ENCODE results near the gene CDC42BPG.
"Not testable (repeated sequence)": the region's sequence is repeated elsewhere in the genome, so short reads cannot be mapped to it uniquely, and the experiment has no call there.

The CDC42BPG gene

DNA sequence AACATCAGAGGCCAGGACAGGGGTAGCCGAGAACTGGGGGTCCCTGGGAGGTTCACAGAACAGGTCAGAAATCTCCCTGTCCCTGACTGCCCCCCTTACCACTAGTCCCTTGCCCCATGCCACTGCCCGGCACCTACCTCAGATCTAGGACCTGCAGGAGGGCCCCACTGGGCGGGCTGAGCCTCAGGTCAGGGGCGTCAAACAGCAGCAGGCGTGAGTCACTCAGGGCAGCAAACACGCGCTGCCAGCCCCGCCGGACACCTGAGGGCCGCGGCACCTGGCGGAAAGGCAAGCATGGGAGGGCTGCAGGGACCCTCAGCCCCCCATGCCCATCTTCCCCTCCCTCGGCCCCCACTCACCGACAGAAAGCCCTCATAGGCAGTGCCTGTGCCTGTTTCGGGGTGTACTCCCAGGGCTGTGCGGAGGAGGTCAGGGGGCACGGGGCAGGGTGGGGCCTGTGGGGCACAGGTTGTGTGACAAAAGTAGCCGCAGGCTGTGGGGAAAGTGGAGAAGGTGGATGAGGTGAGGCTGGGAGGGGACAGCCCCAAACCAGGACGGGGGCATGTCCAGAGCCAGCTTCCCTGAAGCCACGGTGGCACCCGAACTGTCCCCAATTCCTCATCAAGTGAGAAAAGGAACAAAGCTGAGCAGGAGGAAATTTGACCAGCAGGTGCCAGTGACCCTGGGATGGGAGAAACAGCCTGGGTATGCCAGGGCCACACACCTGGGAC, 11.8 kb downstream of the CDC42BPG start:
- DNase-seq: no peak

DNA sequence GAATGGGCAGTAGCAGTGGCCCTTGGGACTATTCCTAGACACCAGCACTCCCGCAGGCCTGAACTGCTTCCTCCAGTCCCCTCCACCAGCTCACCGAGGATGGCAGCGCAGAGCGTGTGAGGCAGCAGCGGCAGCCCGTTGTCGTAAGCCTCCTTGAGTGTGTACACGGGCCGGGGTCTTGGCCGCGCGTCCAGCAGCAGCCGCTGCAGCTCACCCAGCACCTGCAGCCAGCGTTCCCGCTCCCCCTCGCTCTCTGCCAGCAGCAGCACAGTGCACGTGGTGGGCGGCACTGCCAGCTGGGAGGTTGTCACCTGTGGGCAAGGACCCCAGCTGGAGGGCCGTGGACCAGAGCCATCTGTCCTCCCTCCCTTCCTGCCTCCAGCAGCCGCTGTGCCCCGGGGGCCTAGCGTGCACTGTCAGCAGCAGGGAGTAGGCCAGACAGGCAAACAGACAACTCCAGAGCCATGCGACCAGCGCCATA, 13.0 kb downstream of the CDC42BPG start:
- no peak for DNase-seq

DNA sequence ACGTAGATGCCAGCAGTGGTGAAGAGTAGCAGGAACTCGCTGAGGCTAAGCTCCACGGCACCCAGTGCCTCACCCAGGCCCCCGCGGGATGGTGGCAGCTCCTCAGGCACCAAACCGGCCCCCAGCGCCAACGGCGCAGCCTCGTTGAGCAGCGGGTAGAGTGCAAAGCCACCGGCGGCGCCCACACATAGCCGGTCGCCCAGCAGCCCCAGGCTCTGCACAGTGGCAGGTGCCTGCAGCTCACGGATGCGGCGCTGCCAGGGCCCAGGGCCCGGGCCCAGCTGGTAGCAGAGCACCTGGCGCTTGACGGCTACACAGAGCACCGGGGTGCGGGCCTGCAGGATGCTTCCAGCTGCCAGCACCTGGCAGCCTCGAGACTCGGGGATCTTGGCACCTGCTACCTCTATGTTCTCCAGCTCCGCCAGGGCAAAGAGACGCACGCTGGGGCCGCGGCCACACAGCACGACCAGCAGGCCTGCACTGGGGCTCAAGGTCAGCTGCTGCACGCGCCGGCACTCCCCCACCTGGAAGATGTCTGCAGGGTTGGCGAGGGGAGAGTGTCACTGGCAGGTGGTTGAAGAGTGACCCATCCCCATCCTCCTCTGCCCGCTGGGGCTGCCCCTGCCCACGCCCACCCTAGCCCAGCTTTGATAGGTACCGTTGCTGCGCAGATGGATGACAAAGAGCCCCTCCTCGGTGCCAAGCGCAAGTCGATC, 14.8 kb downstream of the CDC42BPG start:
- DNase-seq: no peak

DNA sequence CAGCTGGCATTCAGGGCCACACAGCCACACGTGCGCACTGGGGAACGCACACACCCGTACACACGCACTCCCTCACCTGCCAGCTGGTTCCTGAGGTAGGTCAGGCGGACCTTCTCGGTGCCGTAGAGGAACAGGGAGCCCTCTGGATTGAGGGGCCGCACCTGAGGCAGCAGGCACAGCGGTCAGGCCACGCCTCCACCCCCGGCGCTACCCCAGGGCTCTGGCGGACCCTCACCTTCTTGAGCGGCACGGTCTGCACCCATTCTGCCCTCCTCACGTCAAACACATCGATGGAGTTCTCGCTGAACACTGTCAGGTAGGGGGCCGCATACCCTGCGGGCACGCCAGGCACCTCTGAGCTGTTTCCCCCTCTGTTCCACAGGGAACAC, 17.0 kb downstream of the CDC42BPG start:
- DNase-seq: no peak

DNA sequence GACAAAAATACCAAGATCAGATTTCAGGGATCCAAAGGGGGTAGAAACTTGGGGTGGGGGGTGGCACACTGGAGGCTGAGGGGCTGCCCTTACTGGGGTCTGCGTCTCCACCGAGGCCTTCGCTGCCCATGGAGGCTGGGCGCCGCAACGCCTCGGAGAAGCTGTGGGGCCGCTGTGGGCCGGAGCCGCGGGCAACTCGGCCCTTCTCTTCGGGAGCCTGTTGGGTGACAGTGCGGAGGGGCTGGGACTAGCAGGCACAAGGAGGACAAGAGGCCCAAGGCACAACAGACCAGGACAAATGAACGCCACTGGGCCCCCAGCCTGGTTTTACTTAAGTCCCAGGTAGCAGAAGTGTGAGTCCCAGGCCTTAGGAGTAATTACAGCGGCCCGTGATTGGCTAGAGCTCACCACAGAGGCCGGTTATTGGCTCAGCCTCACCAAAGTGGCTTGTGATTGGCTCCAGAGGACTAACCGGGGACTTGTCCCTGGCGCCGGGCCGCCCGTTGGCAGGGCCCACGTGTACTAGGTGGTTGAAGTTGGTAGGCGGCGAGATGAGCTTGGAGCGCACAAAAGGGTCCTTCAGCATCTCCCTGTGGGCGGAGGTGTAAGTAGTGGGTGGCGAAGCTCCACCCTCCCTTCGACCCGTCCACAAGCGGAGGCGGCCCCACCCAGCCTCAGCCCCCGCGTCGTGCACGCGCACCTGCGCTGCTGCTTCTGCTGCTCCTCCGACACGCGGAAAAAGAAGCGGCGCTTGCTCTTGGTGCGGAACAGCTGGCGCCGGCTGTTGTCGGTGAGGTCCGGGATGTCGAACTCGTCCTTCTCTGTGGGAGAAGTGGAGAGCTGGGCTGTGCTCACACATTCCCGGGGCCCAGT, 17.6 kb downstream of the CDC42BPG start:
- no peak for DNase-seq

DNA sequence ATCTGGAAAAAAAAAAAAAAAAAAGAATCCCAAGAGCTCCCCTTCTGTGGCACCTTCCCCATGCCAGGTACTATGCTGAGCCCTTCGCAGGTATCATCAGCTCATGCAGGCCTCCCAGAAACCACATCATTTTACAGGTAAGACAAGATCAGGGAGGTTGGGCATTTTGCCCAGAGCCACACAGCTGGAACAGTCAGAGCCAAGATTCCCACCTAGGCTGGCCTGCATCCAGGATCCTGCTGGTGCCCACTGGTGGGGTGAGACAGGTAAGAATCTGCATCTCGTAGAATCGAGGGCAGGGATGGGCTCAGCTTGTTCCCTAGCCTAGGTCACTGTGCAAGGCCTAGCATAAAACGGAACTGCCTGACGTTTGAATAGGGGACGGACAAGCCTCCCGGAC, 18.4 kb downstream of the CDC42BPG start:
- no peak for DNase-seq

DNA sequence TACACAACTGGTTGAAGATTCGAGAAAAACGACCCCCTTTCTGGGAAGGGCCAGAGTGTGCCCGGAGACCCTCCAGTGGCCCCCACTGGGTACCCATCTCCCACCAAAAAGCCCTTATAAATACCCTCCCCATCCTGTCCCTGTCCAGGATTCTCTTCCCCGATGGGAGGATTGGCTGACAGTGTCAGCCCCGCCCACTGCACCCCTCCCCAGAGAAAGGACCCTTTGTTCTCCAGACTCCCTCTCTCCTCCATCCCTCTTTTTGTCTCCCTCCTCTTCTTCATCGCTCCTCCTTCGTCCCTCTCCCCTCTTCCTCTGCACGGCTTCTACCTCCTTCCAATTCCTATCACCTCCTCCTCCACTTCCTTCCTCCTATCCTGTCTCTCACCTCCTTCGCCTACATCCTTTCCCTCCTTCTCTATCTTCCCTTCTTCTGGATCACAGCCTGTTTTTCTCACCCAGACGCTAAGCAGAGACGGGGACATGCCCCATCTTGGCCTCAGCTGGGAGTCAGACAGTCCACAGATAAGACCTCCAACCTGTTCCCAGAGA, 20.8 kb downstream of the CDC42BPG start:
- DNase-seq: no peak

DNA sequence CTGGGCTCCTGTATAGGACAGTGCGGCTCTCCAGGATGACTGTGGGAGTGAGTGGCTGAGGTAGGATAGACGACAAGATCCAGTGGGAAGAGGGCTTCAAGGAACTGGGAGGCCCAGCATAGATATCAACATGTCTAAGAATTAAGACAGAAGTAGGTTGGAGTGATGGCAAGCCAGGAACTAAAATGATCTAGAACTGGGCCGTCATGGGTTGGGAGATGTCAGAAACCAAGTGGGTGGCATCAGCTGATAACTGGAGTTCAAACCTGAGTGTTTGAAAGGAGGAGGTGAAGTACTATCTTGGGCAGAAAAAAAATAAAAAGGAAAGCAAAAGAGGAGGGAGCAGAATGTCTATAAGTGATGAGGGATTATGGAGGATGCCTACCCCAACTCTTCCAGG, 27.0 kb downstream of the CDC42BPG start:
- no peak for DNase-seq

DNA sequence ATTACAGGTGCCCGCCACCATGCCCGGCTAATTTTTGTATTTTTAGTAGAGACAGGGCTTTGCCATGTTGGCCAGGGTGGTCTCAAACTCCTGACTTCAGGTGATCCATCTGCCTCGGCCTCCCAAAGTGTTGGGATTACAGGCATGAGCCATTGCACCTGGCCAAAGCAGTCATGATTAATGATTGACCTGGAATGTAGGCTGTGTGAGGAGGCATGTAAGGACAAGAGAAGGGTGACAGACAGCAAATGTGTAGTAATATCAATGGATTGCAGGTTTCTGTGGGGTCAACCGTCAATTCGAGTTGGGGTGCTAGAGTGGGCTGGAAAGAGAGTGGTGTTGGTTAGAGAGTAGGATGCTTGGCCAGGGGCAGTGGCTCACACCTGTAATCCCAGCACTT, 29.0 kb downstream of the CDC42BPG start:
- DNase-seq: not testable (repeated sequence)

DNA sequence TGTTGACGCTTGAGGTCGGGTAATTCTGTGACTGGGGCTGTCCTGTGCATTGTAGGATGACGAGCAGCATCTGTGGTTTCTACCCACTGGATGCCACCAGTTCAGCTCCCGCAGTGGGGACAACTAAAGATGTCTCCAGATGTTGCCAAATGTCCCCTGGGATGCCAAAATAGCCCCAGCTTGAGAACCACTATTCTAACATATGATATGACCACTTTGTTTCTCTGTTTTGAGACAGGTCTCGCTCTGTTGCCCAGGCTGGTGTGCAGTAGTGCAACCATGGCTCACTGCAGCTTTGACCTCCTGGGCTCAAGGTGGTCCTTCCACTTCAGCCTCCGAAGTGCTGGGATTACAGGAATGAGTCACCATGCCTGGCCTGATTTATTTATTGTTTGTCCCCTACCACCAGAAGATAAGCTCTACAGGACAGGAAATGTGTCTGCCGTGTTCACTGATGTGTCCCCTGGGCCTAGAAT, 29.7 kb downstream of the CDC42BPG start:
- no peak for DNase-seq

DNA sequence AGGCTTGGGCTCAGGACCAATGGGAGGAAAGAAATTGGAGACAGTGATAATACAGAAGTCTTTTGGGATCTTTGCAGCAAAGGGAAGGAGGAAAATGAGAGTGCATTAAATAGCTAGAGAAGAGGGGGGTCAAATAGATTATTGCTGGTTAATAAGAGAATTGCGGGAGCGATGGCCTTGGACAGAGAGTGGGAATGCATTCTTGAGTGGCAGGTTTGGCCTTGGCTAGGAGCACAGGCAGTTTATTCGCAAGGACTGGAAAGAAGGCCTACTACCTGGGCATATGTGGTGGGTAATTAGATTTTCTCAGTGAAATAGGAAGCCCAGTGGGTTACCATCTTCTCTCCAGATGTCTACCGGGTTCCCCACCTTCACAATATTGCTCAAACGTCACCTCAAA, 30.6 kb downstream of the CDC42BPG start:
- no peak for DNase-seq

DNA sequence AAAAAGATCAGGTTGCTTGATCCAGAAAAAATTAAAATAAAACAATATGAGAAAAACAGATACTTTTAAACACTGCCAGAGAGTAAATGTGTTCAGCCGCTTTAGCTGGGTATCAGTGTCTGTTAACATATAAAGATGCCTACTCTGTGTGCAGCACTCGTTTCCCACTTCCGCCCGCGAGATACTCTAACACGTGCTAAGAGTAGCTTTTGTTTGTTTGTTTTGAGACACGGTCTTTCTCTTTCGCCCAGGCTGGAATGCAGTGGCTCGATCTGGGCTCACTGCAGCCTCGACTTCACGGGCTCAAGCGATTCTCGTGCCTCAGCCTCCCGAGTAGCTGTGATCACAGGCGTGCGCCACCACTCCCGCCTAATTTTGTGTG, 33.6 kb downstream of the CDC42BPG start:
- no peak for DNase-seq

DNA sequence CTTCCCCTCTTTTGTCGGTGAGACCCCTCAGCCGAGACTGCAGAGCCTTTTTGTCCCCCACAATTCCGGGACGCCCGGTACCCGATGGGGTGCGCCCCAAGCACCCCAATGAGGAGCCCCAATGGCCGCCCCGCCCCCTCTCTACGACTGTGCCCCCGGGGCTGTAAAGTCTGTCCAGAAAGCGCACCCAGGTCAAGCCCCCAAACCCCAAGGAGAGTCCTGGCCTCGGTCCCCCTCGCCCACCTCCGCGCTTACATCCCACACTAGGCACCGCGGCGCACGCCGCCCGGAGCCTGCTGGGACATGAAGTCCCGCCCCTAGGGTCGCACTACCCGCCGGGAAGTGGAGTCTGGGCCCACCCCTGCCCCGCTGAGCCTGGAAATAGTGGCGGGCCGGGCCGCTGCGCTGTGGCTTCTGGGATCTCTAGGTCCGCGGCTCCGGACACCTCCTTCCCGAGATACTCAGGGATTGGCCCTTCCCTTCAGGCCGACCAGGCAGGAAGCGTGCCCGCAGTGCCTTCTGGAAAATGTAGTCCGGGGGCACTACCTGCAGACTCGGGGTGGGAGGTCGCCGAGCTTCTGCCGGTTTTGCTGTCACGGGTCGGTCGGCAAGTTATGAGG, 34.1 kb downstream of the CDC42BPG start, which contains the start of gene MEN1:
Gene MEN1, minus strand, starts transcription at position 281 of the 620 bp plus-strand sequence. CDS start 442 bp downstream, outside the sequence.
- DNase-seq: peak; percentile 90

DNA sequence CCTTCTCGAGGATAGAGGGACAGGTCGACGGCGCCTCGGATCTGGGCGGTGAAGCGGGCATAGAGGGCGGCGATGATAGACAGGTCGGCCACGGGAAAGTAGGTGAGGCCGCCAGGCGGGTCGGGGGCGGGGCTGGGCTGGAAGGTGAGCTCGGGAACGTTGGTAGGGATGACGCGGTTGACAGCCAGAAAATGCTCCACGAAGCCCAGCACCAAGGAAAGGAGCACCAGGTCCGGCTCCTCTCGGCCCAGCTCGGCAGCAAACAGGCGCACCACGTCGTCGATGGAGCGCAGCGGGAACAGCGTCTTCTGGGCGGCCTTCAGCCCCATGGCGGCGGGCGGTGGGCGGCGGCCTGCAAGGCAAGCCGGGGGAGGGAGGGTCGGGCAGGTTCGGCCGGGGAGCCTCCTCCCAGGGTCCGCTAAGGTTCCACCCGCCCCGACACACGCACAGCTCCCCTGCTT, 34.6 kb downstream of the CDC42BPG start:
- peak; percentile 46 for DNase-seq

DNA sequence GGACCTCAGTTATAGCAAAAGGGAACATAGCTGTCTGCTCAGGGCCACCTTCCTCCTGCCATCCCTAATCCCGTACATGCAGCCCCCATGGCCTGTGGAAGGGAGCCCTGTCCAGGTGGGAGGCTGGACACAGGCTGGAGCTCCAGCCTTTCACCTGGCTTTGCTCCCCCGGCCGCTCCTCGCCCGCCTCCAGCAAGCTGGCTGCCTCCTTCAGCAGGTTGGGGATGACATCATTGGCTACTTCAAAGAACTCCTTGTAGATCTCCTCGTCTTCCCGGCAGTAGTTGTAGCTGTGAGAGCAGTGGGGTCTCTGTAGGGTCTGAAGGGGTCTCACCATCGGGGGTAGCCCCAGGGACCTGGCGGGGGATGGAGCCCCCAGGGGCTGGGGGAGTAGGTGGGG, 39.0 kb downstream of the CDC42BPG start:
- no peak for DNase-seq

DNA sequence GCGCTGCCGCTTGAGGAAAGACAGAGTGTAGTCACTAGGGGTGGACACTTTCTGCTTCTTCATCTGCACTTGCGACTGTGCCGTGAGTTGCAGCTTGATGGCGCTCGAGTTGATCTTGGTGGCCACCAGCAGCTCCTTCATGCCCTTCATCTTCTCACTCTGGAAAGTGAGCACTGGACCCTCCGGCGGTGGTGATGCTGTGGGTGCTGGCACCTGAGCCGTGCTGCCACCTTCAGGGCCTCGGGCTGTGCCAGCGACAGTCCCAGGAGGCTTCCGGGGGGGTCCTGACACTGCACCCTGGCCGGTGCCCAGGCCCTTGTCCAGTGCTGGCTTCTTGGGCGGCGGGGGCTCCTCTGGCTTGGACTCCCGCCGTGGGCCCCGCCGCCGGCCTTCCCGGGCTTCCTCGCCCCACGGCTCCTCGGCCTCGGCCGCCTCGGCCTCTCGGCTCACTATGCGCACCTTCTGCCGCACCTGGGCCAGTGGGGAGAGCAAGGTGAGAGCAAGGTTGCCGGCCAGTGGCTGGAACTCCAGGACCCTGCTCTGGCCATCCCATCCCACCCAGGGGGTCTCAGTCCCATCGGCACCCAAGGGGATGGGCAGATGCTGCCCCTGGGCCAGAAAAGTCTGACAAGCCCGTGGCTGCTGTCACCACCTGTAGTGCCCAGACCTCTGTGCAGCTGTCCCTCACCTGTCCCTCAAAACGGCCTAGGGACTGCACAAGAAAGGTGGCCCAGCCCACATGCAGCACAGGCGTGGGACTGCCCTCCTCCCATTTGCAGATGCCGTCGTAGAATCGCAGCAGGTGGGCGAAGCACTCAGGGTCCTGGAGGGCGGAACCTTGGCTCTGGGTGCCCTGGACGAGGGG, 39.9 kb downstream of the CDC42BPG start:
- DNase-seq: no peak

DNA sequence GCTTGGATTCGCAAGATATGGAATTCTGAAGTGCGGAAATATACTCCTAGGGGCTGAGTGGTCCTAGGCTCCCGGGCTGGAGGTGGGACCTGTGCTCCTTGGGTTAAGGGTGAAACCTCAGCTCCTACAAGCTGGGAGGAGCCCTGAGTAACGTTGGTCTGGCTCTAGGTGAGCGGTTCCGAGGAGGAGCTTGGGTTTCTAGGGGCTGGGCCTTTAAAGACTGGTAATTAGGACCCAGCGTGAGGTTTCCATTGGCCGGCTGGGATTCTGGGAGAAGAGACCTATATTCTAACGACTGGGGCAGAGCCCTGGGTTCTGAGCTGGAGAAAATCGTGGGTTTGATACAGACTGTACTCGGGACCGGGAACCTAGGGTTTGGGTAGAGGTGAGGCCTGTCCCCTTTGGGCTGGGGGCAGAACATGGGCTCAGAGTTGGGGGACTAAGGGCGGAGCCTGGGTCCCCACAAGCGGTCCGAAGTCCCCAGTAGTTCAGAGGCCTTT, 40.6 kb downstream of the CDC42BPG start:
- no peak for DNase-seq

DNA sequence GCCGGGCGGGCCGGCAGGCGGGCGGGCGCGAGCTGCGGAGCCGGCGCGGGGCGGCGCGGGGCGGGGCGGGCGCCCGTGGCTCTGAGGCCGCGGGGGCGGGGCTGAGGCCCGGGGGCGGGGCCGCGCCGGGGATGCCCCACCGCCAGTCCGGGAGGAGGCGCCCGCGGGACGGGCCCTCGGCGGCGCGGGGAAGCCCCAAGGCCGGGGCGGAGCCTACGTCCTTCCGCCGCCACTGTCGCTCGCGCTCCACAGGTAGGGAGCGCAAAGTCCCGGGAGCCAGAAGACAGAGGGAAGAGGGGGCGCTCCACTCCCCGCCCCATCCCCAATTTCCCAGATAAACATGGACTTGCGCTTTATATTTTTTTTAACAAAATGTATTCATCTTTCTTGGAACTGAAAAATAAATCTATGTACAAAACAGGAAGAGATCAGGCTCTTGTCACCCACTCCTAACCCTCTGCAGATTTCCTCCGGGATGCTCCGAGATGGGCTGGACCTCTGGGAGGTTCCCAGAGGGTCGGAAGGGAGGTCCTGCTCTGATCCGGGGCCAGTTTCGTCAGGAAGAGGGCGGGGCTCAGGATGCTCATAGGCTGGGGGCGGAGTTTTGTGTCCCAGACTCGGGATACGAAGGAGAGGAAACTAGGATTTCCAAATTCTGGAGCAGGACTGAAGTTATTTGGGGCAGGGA, 41.2 kb downstream of the CDC42BPG start, which contains the start of gene MAP4K2:
Gene MAP4K2, minus strand, starts transcription at position 57 of the 688 bp plus-strand sequence. CDS start 65 bp downstream, outside the sequence.
- peak; percentile 88 for DNase-seq

DNA sequence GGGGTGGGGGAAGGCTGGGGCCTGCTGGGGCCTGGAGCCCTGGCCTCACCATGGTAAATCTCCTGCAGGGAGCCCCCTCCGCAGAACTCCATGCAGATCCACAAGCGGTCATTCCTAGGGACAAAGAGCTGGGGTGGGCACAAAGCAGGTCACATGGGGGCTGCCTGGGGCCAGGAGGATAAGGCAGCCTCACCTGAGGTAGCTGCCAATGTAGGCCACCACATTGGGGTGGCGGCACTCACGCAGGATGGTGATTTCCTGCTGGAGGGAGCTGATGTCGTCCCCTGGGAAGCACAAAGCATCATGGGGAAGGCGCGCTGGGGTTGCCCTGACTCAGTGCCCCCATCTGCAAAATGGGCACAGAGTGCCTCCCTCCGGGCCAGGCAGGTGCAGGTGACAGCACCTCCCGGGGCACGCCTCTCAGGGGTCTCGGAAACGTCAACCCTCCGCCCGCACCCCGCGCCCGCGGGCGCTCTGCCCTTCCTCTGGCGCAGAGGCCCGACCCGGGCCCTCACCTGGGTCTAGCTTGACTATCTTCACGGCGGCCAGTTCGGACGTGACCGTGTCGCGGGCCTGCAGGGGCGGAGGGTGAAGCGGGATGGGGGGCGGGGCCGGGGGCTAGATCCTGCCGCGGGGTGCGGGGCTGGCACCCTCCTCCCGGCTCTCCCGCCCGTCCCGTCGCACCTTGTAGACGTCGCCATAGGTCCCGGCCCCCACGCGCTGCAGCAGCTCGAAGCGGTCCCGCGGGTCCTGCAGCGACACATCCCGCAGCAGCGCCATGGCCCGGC, 41.9 kb downstream of the CDC42BPG start:
- DNase-seq: peak; percentile 50

All from activated CD4-positive, alpha-beta T cell treated with anti-CD3 and anti-CD28 coated beads for 48 hours (primary cell).